RPMI7951 (cell line): ENCODE results near the gene HOXB7. TPM values are rescaled to one million over a fixed set of nuclear protein-coding genes. Genes with fewer than 3 reads are reported as not detected.

ENCODE experiments used
- DNase-seq: peaks from one replicate; pipeline ENCODE4 v3.0.0-alpha.2; 2012; ENCODE audit warnings: low read depth
- total RNA-seq: library from RNA; depleted of rRNA; stranded (reverse); fragments of >200 nt; shearing (Covaris generic); gene quantifications from 2 replicates; pipeline ENCODE4 v1.2.3, GENCODE V29; 2014

Gene HOXB7
- total RNA-seq, 1 experiment from 2014 or later, result 26.1 TPM

GRCh38 chr17:48594538-48595277 lies 16.1 kb downstream of the HOXB7 start:
- no peak for DNase-seq

- DNase-seq, result peak; percentile 45
Measured at GRCh38 chr17:48593840-48594537, 16.8 kb downstream of the HOXB7 start.

GRCh38 chr17:48593126-48593829 lies 17.5 kb downstream of the HOXB7 start, which contains the start of gene HOXB5:
Gene HOXB5, minus strand, starts transcription at chr17:48593779. Its CDS starts 97 bp downstream, at chr17:48593682.
- no peak for DNase-seq

- DNase-seq, result no peak
Measured at GRCh38 chr17:48592577-48592976, 18.2 kb downstream of the HOXB7 start.

GRCh38 chr17:48592057-48592514 lies 18.7 kb downstream of the HOXB7 start:
- DNase-seq, result no peak

- no peak for DNase-seq
Measured at GRCh38 chr17:48591255-48592056, 19.4 kb downstream of the HOXB7 start.

GRCh38 chr17:48590607-48591161 lies 20.1 kb downstream of the HOXB7 start:
- DNase-seq, result no peak

- no peak for DNase-seq
Measured at GRCh38 chr17:48589831-48590606, 20.8 kb downstream of the HOXB7 start, which contains the start of gene HOXB3. Gene HOXB3, minus strand, starts transcription at chr17:48590241. Its CDS starts 37,767 bp downstream, at chr17:48552474.

- DNase-seq, result no peak
Measured at GRCh38 chr17:48589060-48589830, 21.6 kb downstream of the HOXB7 start.

GRCh38 chr17:48588528-48588927 lies 22.3 kb downstream of the HOXB7 start:
- DNase-seq, result no peak

- no peak for DNase-seq
Measured at GRCh38 chr17:48588074-48588415, 22.8 kb downstream of the HOXB7 start.

GRCh38 chr17:48587276-48588073 lies 23.3 kb downstream of the HOXB7 start:
- DNase-seq, result no peak

GRCh38 chr17:48586355-48587258 lies 24.2 kb downstream of the HOXB7 start:
- no peak for DNase-seq

GRCh38 chr17:48584223-48584741 lies 26.5 kb downstream of the HOXB7 start:
- peak; percentile 66 for DNase-seq

- DNase-seq, result no peak
Measured at GRCh38 chr17:48583708-48584222, 27.1 kb downstream of the HOXB7 start.

GRCh38 chr17:48582750-48583069 lies 28.1 kb downstream of the HOXB7 start:
- DNase-seq, result no peak

GRCh38 chr17:48579760-48580554 lies 30.9 kb downstream of the HOXB7 start:
- no peak for DNase-seq
